A673 (cell line): Measurements from ENCODE around the gene HMCN2. TPM values are rescaled to one million over a fixed set of nuclear protein-coding genes. Genes with fewer than 3 reads are reported as not detected.

Experiments used
- BruUV-seq: library from RNA; stranded (reverse); fragments of 400-500 nt; replicated peaks from 2 replicates; lab custom pipeline; 2021; lab: Mats Ljungman, UMichigan
- CTCF ChIA-PET: fragments of 300-600 bp; sonication (Branson Sonifier 250); formaldehyde crosslinking; loops from one replicate; lab custom pipeline; 2022; ENCODE audit warnings: antibody characterized with exemption; lab: Charles Lee
- POLR2A ChIA-PET: fragments of 300-600 bp; sonication (Branson Sonifier 250); formaldehyde crosslinking; loops from one replicate; lab custom pipeline; 2022; ENCODE audit warnings: antibody characterized with exemption; ENCODE audit not compliant: low non-redundant PET; lab: Charles Lee
- DNase-seq: peaks from one replicate; pipeline ENCODE4 v3.0.0-alpha.2; 2015; ENCODE audit warnings: low spot score
- H3K27ac ChIP-seq: fragments of 200-600 bp; sonication (generic); 2 replicates; pipeline ENCODE4 v1.5.1; 2016; ENCODE audit warnings: mixed run types, low read depth, mild to moderate bottlenecking, mixed read lengths, antibody characterized with exemption, low read length; ENCODE audit not compliant: poor library complexity, severe bottlenecking
- H3K27me3 ChIP-seq: fragments of 200-600 bp; sonication (generic); replicated peaks from 2 replicates; pipeline ENCODE4 v1.6.1; 2017; ENCODE audit warnings: mixed run types, low read depth, mild to moderate bottlenecking, mixed read lengths, antibody characterized with exemption, low read length; ENCODE audit not compliant: insufficient read depth, poor library complexity
- H3K36me3 ChIP-seq: fragments of 200-600 bp; sonication (generic); 2 replicates; pipeline ENCODE4 v1.6.1; 2016; ENCODE audit warnings: mixed run types, mild to moderate bottlenecking, mixed read lengths, antibody characterized with exemption, low read length; ENCODE audit not compliant: insufficient read depth, poor library complexity, severe bottlenecking
- H3K4me1 ChIP-seq: fragments of 200-600 bp; sonication (generic); 2 replicates; pipeline ENCODE4 v1.6.1; 2017; ENCODE audit warnings: mixed run types, mild to moderate bottlenecking, mixed read lengths, antibody characterized with exemption, low read length; ENCODE audit not compliant: insufficient read depth, poor library complexity, severe bottlenecking
- H3K4me3 ChIP-seq: fragments of 200-600 bp; sonication (generic); 2 replicates; pipeline ENCODE4 v1.5.1; 2016; ENCODE audit warnings: low read depth, mixed run types, mild to moderate bottlenecking, mixed read lengths, low read length; ENCODE audit not compliant: poor library complexity, severe bottlenecking
- H3K9me3 ChIP-seq: fragments of 200-600 bp; sonication (generic); 2 replicates; pipeline ENCODE4 v1.6.1; 2016; ENCODE audit warnings: mixed run types, low read depth, mild to moderate bottlenecking, mixed read lengths, antibody characterized with exemption, low read length; ENCODE audit not compliant: poor library complexity, severe bottlenecking
- CTCF ChIP-seq: fragments of 300-800, 200-600 bp; sonication (generic); conservative IDR thresholded peaks from 2 replicates; pipeline ENCODE4 v1.5.1; 2017; ENCODE audit warnings: low read depth, mild to moderate bottlenecking, antibody characterized with exemption, low read length, moderate library complexity, mixed read lengths
- EZH2 ChIP-seq: fragments of 200-600 bp; sonication (generic); IDR thresholded peaks from 2 replicates; pipeline ENCODE4 v1.6.1; 2017; ENCODE audit warnings: borderline replicate concordance, low read depth, mild to moderate bottlenecking, mixed read lengths, antibody characterized with exemption, low read length; ENCODE audit not compliant: poor library complexity, severe bottlenecking
- intact Hi-C: fragments of 100-400 bp; cut with micrococcal nuclease; formaldehyde crosslinking; loops from one replicate; pipeline ENCODE4 v1.10.0; 2022; ENCODE audit not compliant: unreplicated experiment
- total RNA-seq: library from RNA; stranded (reverse); gene quantifications from 2 replicates; pipeline ENCODE4 v1.2.3, GENCODE V29; 2021

Gene HMCN2
- total RNA-seq, 1 experiment from 2014 or later: 0.28 TPM

DNA sequence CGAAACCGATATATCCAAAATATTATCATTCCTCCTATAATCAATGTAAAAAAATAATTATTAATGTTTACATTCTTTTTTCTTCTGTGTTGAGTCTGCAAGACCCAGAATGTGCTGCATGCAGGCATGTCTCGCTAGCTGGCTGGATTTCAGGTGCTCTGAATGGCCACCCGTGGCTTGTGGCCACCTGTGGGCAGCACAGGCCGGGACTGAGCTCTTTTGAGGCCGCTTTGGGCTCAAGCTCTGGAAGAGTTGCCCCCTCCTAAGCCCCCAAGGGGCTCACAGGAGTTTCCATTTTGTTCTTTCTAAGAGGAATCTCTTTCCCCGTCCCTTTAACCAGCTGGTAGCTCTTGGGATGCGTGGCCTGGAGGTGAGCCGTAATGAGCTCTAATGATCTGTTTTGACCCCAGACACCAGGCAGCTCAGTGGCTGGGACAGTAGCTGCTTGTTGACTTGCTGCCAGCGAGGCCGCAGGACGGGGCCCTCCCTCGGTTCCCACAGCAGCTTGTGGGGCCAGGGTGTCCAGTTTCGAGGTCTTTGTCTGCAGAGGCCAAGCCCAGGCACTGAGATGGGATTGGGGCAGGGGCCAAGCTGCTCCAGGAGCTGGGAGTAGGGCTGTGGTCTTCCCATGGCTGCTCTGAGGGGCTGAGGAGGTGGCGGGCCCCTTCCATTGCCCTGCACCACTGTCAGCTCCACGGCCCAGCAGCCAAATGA is 200.0 kb downstream of the HMCN2 start:
- ChIA-PET POLR2A (no interaction called here), CTCF (interaction anchor here (0.8 kb wide), 1 partner anchor 220 kb away, joined by 3 read pairs; no protein-coding TSS in a partner anchor)
- Histone ChIP-seq H3K4me1 (no peaks in the 10 kb centered on the region), H3K27me3 (no peaks in the 10 kb centered on the region), H3K9me3 (no peaks in the 10 kb centered on the region), H3K4me3 (no peak overlapping the region), H3K36me3 (no peaks in the 10 kb centered on the region), H3K27ac (no peak overlapping the region)
- TF ChIP-seq CTCF (no peak), EZH2 (no peak)
- no TSS peak for BruUV-seq
- no peak for DNase-seq
- intact Hi-C loops: no loop called here

GRCh38 chr9:130466537-130467217 is 201.1 kb downstream of the HMCN2 start:
- H3K36me3 ChIP-seq: no peaks in the 10 kb centered on the region
- no peak for DNase-seq
- H3K4me1 ChIP-seq: peaks cover 4% of the 10 kb centered on the region
- ChIA-PET POLR2A (no interaction called here), CTCF (no interaction called here)
- H3K4me3 ChIP-seq: no peak overlapping the region
- no peaks in the 10 kb centered on the region for H3K27me3 ChIP-seq
- no peak for TF ChIP-seq CTCF
- no peak for TF ChIP-seq EZH2
- intact Hi-C loops: no loop called here
- BruUV-seq: no TSS peak
- no peaks in the 10 kb centered on the region for H3K9me3 ChIP-seq
- H3K27ac ChIP-seq: no peak overlapping the region

- BruUV-seq: no TSS peak
- H3K4me1 ChIP-seq: peaks cover 9% of the 10 kb centered on the region
- intact Hi-C loops: no loop called here
- POLR2A ChIA-PET: no interaction called here
- H3K27ac ChIP-seq: no peak overlapping the region
- H3K4me3 ChIP-seq: no peak overlapping the region
- no peaks in the 10 kb centered on the region for H3K27me3 ChIP-seq
- TF ChIP-seq CTCF (no peak), EZH2 (no peak)
- H3K36me3 ChIP-seq: no peaks in the 10 kb centered on the region
- CTCF ChIA-PET: no interaction called here
- DNase-seq: no peak
- H3K9me3 ChIP-seq: no peaks in the 10 kb centered on the region
Observed at GRCh38 chr9:130467316-130467715, 201.8 kb downstream of the HMCN2 start.
